HG02763 (cell line): ENCODE results near the gene SHD.
"Not testable (repeated sequence)": the region's sequence is repeated elsewhere in the genome, so short reads cannot be mapped to it uniquely, and the experiment has no call there.

Source experiments
- ATAC-seq: cut with Tn5 transposase; IDR thresholded peaks from one replicate; pipeline ENCODE4 v1.9.1; 2021; ENCODE audit warnings: mild to moderate bottlenecking, moderate library complexity; ENCODE audit not compliant: unreplicated experiment

The SHD gene

GRCh38 chr19:4326215-4326836 lies 47.3 kb downstream of the SHD start:
- ATAC-seq, result no peak

- ATAC-seq, result no peak
These were observed 47.8 kb downstream of the SHD start for GRCh38 chr19:4326837-4327251.

GRCh38 chr19:4327252-4327876 lies 48.3 kb downstream of the SHD start:
- ATAC-seq, result no peak

GRCh38 chr19:4327877-4328242 lies 48.8 kb downstream of the SHD start:
- ATAC-seq, result no peak

- ATAC-seq, result peak; percentile 78
These were observed 49.4 kb downstream of the SHD start for GRCh38 chr19:4328243-4328990.

GRCh38 chr19:4328991-4329681 lies 50.1 kb downstream of the SHD start:
- not testable (repeated sequence) for ATAC-seq

GRCh38 chr19:4329858-4330257 lies 50.8 kb downstream of the SHD start:
- no peak for ATAC-seq

GRCh38 chr19:4334929-4335570 lies 56.0 kb downstream of the SHD start:
- ATAC-seq, result no peak

GRCh38 chr19:4337906-4338440 lies 58.9 kb downstream of the SHD start:
- ATAC-seq, result no peak

- no peak for ATAC-seq
These were observed 59.6 kb downstream of the SHD start, which contains the start of gene STAP2 for GRCh38 chr19:4338441-4339355. Gene STAP2, minus strand, starts transcription at chr19:4338827. Its CDS starts 74 bp downstream, at chr19:4338753.
